Hippocampal formation (tissue), 2 donors: ENCODE data around the gene MOB3A.

Source experiments
- DNase-seq, 2 donors: peaks; one replicate each; lab custom pipeline; 2025; lab: John Stamatoyannopoulos, UW

MOB3A gene

GRCh38 chr19:2046046-2046907 lies 49.8 kb downstream of the MOB3A start:
- DNase-seq, result no peak

GRCh38 chr19:2045501-2046045 lies 50.6 kb downstream of the MOB3A start:
- DNase-seq, result no peak

GRCh38 chr19:2044709-2045500 lies 51.2 kb downstream of the MOB3A start:
- DNase-seq, result no peak

GRCh38 chr19:2043961-2044708 lies 52.0 kb downstream of the MOB3A start:
- no peak for DNase-seq

GRCh38 chr19:2043251-2043641 lies 52.9 kb downstream of the MOB3A start:
- no peak for DNase-seq

GRCh38 chr19:2042485-2043250 lies 53.5 kb downstream of the MOB3A start:
- DNase-seq, result no peak

GRCh38 chr19:2041683-2042484 lies 54.2 kb downstream of the MOB3A start:
- peak; percentile 83 to 96 for DNase-seq

GRCh38 chr19:2041433-2041682 lies 54.8 kb downstream of the MOB3A start:
- DNase-seq, result no peak

- DNase-seq, result no peak
Observed at GRCh38 chr19:2040647-2041432, 55.3 kb downstream of the MOB3A start.

GRCh38 chr19:2039959-2040646 lies 56.0 kb downstream of the MOB3A start:
- no peak for DNase-seq

GRCh38 chr19:2039089-2039958 lies 56.8 kb downstream of the MOB3A start:
- DNase-seq, result no peak

GRCh38 chr19:2038284-2039088 lies 57.6 kb downstream of the MOB3A start:
- no peak for DNase-seq

- no peak for DNase-seq
Observed at GRCh38 chr19:2037651-2038255, 58.4 kb downstream of the MOB3A start.

GRCh38 chr19:2036424-2036823 lies 59.7 kb downstream of the MOB3A start:
- no peak for DNase-seq

- DNase-seq, result no peak
Observed at GRCh38 chr19:2035590-2035991, 60.5 kb downstream of the MOB3A start.

GRCh38 chr19:2034729-2035589 lies 61.2 kb downstream of the MOB3A start:
- no peak for DNase-seq
